CD14-positive monocyte (primary cell): ENCODE results near the gene TYK2. TPM values are rescaled to one million over a fixed set of nuclear protein-coding genes. Genes with fewer than 3 reads are reported as not detected.
"Not testable (repeated sequence)": the region's sequence is repeated elsewhere in the genome, so short reads cannot be mapped to it uniquely, and the experiment has no call there.

Source experiments
- DNase-seq, 3 donors: peaks; one replicate each; pipeline ENCODE4 v3.0.0-alpha.2; 2011 to 2022
- H2AFZ ChIP-seq: 2 replicates; pipeline ENCODE4 v1.6.0; 2012; ENCODE audit warnings: mild to moderate bottlenecking, low read depth, low read length, inconsistent platforms; ENCODE audit not compliant: insufficient read depth, poor library complexity, severe bottlenecking
- H3K27ac ChIP-seq, 2 donors: 1 replicate in 1 of 2; 2 replicates in 1 of 2; pipeline ENCODE4 v1.5.1; 2012 to 2013; ENCODE audit warnings: low read length in 2 of 2, control low read depth in 1 of 2, inconsistent platforms in 1 of 2, low read depth in 1 of 2, mild to moderate bottlenecking in 1 of 2
- H3K27me3 ChIP-seq, 2 donors: one replicate each; pipeline versions ENCODE4 v1.6.0 to v1.6.1; 2011 to 2013; ENCODE audit warnings: low read length in 2 of 2; ENCODE audit not compliant: control insufficient read depth in 2 of 2, insufficient read depth in 2 of 2
- H3K36me3 ChIP-seq, 2 donors: replicated peaks in 1 of 2; 1 replicate in 1 of 2; 2 replicates in 1 of 2; pipeline versions ENCODE4 v1.5.1 to v1.6.1; 2012 to 2013; ENCODE audit warnings: low read length in 2 of 2, control low read depth in 1 of 2, inconsistent platforms in 1 of 2, mild to moderate bottlenecking in 1 of 2; ENCODE audit not compliant: insufficient read depth in 2 of 2, control insufficient read depth in 1 of 2
- H3K4me1 ChIP-seq, 2 donors: 1 replicate in 1 of 2; 2 replicates in 1 of 2; pipeline versions ENCODE4 v1.5.1 to v1.6.1; 2012 to 2013; ENCODE audit warnings: low read length in 2 of 2, control low read depth in 1 of 2, inconsistent platforms in 1 of 2, mild to moderate bottlenecking in 1 of 2, moderate library complexity in 1 of 2; ENCODE audit not compliant: insufficient read depth in 2 of 2, control insufficient read depth in 1 of 2
- H3K4me2 ChIP-seq: replicated peaks from 2 replicates; pipeline ENCODE3; 2012; ENCODE audit warnings: low read length, moderate library complexity, mild to moderate bottlenecking; ENCODE audit not compliant: poor library complexity, severe bottlenecking; ENCODE audit errors: extremely low read depth
- H3K4me3 ChIP-seq, 3 experiments: fragments of 200-600 bp in 1 of 3; sonication (generic) in 1 of 3; replicated peaks in 1 of 3; 1 replicate in 2 of 3; 2 replicates in 1 of 3; pipeline ENCODE4 v1.5.1; 2011 to 2013; ENCODE audit warnings: low read length in 3 of 3, mild to moderate bottlenecking in 3 of 3, control low read depth in 2 of 3, low read depth in 2 of 3, inconsistent platforms in 1 of 3, moderate library complexity in 1 of 3
- H3K79me2 ChIP-seq: 2 replicates; pipeline ENCODE4 v1.6.0; 2012; ENCODE audit warnings: mild to moderate bottlenecking, control low read depth, inconsistent platforms, low read length, moderate library complexity; ENCODE audit not compliant: insufficient read depth
- H3K9ac ChIP-seq: 2 replicates; pipeline ENCODE4 v1.6.0; 2017; ENCODE audit warnings: low read length, mild to moderate bottlenecking; ENCODE audit not compliant: insufficient read depth, poor library complexity, severe bottlenecking
- H3K9me3 ChIP-seq, 2 donors: replicated peaks in 1 of 2; 1 replicate in 1 of 2; 2 replicates in 1 of 2; pipeline versions ENCODE4 v1.5.1 to v1.6.1; 2012 to 2013; ENCODE audit warnings: low read length in 2 of 2, control low read depth in 1 of 2; ENCODE audit not compliant: control insufficient read depth in 1 of 2, insufficient read depth in 1 of 2
- H4K20me1 ChIP-seq: 2 replicates; pipeline ENCODE4 v1.6.0; 2012; ENCODE audit warnings: mild to moderate bottlenecking, low read length, control low read depth, moderate library complexity; ENCODE audit not compliant: insufficient read depth
- H3K27ac Mint-ChIP-seq, 7 donors: one replicate each; pipeline ENCODE4 v1.8.0; 2020; ENCODE audit warnings: mild to moderate bottlenecking in 7 of 7, mixed read lengths in 7 of 7, moderate library complexity in 6 of 7, inconsistent platforms in 2 of 7
- H3K27me3 Mint-ChIP-seq, 3 donors: one replicate each; pipeline ENCODE4 v1.8.0; 2021 to 2022; ENCODE audit warnings: low read depth in 3 of 3, mild to moderate bottlenecking in 3 of 3, mixed read lengths in 3 of 3, moderate library complexity in 3 of 3, inconsistent platforms in 1 of 3
- H3K36me3 Mint-ChIP-seq, 2 donors: one replicate each; pipeline ENCODE4 v1.8.0; 2020; ENCODE audit warnings: mixed read lengths in 2 of 2, inconsistent platforms in 1 of 2, mild to moderate bottlenecking in 1 of 2
- H3K4me1 Mint-ChIP-seq: one replicate; pipeline ENCODE4 v1.8.0; 2020; ENCODE audit warnings: mild to moderate bottlenecking, mixed read lengths
- H3K4me3 Mint-ChIP-seq, 2 donors: one replicate each; pipeline ENCODE4 v1.8.0; 2020; ENCODE audit warnings: mild to moderate bottlenecking in 2 of 2, mixed read lengths in 2 of 2, moderate library complexity in 1 of 2
- H3K9me3 Mint-ChIP-seq, 7 donors: one replicate each; pipeline ENCODE4 v1.8.0; 2020 to 2022; ENCODE audit warnings: mixed read lengths in 7 of 7, mild to moderate bottlenecking in 6 of 7, moderate library complexity in 6 of 7, inconsistent platforms in 2 of 7
- CTCF ChIP-seq: fragments of 200-600 bp; IDR thresholded peaks from one replicate; pipeline ENCODE4 v1.8.0; 2022; ENCODE audit warnings: antibody characterized with exemption, mild to moderate bottlenecking
- WGBS: methylation state at CpG from one replicate; pipeline ENCODE4 v1.1.5; 2013; ENCODE audit warnings: missing lambda C conversion rate; ENCODE audit not compliant: insufficient coverage; 5-methylcytosine and 5-hydroxymethylcytosine counted together
- intact Hi-C, 2 donors: fragments of 100-400 bp; cut with micrococcal nuclease; formaldehyde crosslinking; loops; one replicate each; pipeline versions ENCODE4 v1.15.0 to v1.15.1; 2023
- polyA plus RNA-seq, 3 donors: library from polyadenylated mRNA; depleted of rRNA in 1 of 3; unstranded in 2 of 3; stranded (reverse) in 1 of 3; fragments of 300-500 nt in 2 of 3; fragments of >200 nt in 1 of 3; fragmentation: Illumina TruSeq in 2 of 3; gene quantifications; 1 replicate in 2 of 3; 2 replicates in 1 of 3; pipeline ENCODE4 v1.2.3, GENCODE V29; 2012 to 2021

Gene TYK2
- polyA plus RNA-seq, 3 donors, result 82.9 to 441 (median 113) TPM

GRCh38 chr19:10416083-10416379 is 35.7 kb upstream of the TYK2 start:
- H3K9ac ChIP-seq, result peak overlapping the region; percentile 49
- peak overlapping the region; percentile 28 to 52 for H3K27ac ChIP-seq
- H3K4me3 ChIP-seq, result peak overlapping the region; percentile 1 to 64 (median 34)
- Mint-ChIP-seq H3K36me3 (peaks cover 14 to 19% of the 10 kb centered on the region in 2 donors), H3K27me3 (peaks cover 41 to 53% (median 47%) of the 10 kb centered on the region in 3 donors), H3K9me3 (peaks cover 0 to 35% (median 26%) of the 10 kb centered on the region in 7 donors), H3K4me3 (peak overlapping the region; percentile 67 to 87), H3K4me1 (peaks cover 52% of the 10 kb centered on the region), H3K27ac (peak overlapping the region; percentile 81 to 96 (median 93))
- 17% methylated on average over 9 of the region's 9 CpGs for WGBS
- no peaks in the 10 kb centered on the region for H3K79me2 ChIP-seq
- no peak for DNase-seq
- TF ChIP-seq CTCF, result no peak
- no peaks in the 10 kb centered on the region for H4K20me1 ChIP-seq
- peaks cover 27 to 48% of the 10 kb centered on the region in 2 donors for H3K27me3 ChIP-seq
- H3K9me3 ChIP-seq, result peaks cover 8% of the 10 kb centered on the region in 2 donors
- H3K4me2 ChIP-seq, result peak overlapping the region; percentile 69
- peaks cover 54 to 61% of the 10 kb centered on the region in 2 donors for H3K4me1 ChIP-seq
- H2AFZ ChIP-seq, result peak overlapping the region; percentile 31
- intact Hi-C loops, result loop anchor here in 1 of 2 donors (2.0 kb wide), 1 partner anchor 15 kb away; no protein-coding TSS in a partner anchor
- H3K36me3 ChIP-seq, result no peaks in the 10 kb centered on the region

- no peaks in the 10 kb centered on the region for H3K79me2 ChIP-seq
- peaks cover 63 to 66% of the 10 kb centered on the region in 2 donors for H3K4me1 ChIP-seq
- Mint-ChIP-seq H3K9me3 (peaks cover 0 to 19% (median 8%) of the 10 kb centered on the region in 7 donors), H3K27me3 (peaks cover 15 to 24% (median 18%) of the 10 kb centered on the region in 3 donors), H3K4me3 (no peak overlapping the region), H3K27ac (peak overlapping the region in 3 of 7 donors; percentile 8 to 47 (median 36)), H3K36me3 (peaks cover 4 to 5% of the 10 kb centered on the region in 2 donors), H3K4me1 (peaks cover 62% of the 10 kb centered on the region)
- peaks cover 2 to 16% of the 10 kb centered on the region in 2 donors for H3K27me3 ChIP-seq
- no peak overlapping the region for H3K4me3 ChIP-seq
- no peak for TF ChIP-seq CTCF
- no peaks in the 10 kb centered on the region for H3K36me3 ChIP-seq
- H3K4me2 ChIP-seq, result no peak overlapping the region
- H3K9me3 ChIP-seq, result peaks cover 4 to 6% of the 10 kb centered on the region in 2 donors
- intact Hi-C loops, result no loop called here
- no peak overlapping the region for H3K9ac ChIP-seq
- H2AFZ ChIP-seq, result no peak overlapping the region
- H4K20me1 ChIP-seq, result no peaks in the 10 kb centered on the region
- peak in 1 of 3 donors; percentile 32 for DNase-seq
- H3K27ac ChIP-seq, result no peak overlapping the region
- WGBS, result 83% methylated on average over 8 of the region's 13 CpGs
Observed at GRCh38 chr19:10412257-10412977, 32.0 kb upstream of the TYK2 start.

GRCh38 chr19:10411224-10411623 is 30.9 kb upstream of the TYK2 start:
- 91% methylated on average over 3 of the region's 5 CpGs for WGBS

More at GRCh38 chr19:10411224-10411623, 30.9 kb upstream of the TYK2 start:
- H3K36me3 Mint-ChIP-seq, H3K4me3 ChIP-seq, H3K9me3 Mint-ChIP-seq, H3K4me2 ChIP-seq, H3K9me3 ChIP-seq, intact Hi-C loops, H3K9ac ChIP-seq, H4K20me1 ChIP-seq, H3K36me3 ChIP-seq, H2AFZ ChIP-seq, DNase-seq, H3K79me2 ChIP-seq, H3K27me3 ChIP-seq, H3K27ac ChIP-seq, H3K4me3 Mint-ChIP-seq: not testable (repeated sequence)
- H3K27me3 Mint-ChIP-seq, result peaks cover 5 to 14% (median 10%) of the 10 kb centered on the region in 3 donors
- H3K4me1 ChIP-seq, result peaks cover 62 to 65% of the 10 kb centered on the region in 2 donors
- H3K4me1 Mint-ChIP-seq, result peaks cover 68% of the 10 kb centered on the region
- H3K27ac Mint-ChIP-seq, result peak overlapping the region in 1 of 7 donors; percentile 50
